Hepatocyte (in vitro differentiated cells): ENCODE measurements around the gene SLC45A3. TPM values are rescaled to one million over a fixed set of nuclear protein-coding genes. Genes with fewer than 3 reads are reported as not detected.

Experiments
- DNase-seq: peaks from one replicate; pipeline ENCODE4 v3.0.0-alpha.2; 2016; ENCODE audit warnings: low spot score
- H2AFZ ChIP-seq: fragments of 200-600 bp; sonication (generic); 2 replicates; pipeline ENCODE4 v1.6.0; 2016; ENCODE audit warnings: antibody characterized with exemption, mild to moderate bottlenecking
- H3K27ac ChIP-seq: fragments of 200-600 bp; sonication (generic); 2 replicates; pipeline ENCODE4 v1.5.1; 2016; ENCODE audit warnings: mild to moderate bottlenecking
- H3K27me3 ChIP-seq: fragments of 200-600 bp; sonication (generic); 2 replicates; pipeline ENCODE4 v1.6.1; 2016
- H3K36me3 ChIP-seq: fragments of 200-600 bp; sonication (generic); replicated peaks from 2 replicates; pipeline ENCODE4 v1.5.1; 2016; ENCODE audit warnings: low read depth; ENCODE audit not compliant: insufficient read depth
- H3K4me1 ChIP-seq: fragments of 200-600 bp; sonication (generic); 2 replicates; pipeline ENCODE4 v1.5.1; 2016; ENCODE audit warnings: mild to moderate bottlenecking, moderate library complexity; ENCODE audit not compliant: insufficient read depth
- H3K4me2 ChIP-seq: fragments of 200-600 bp; sonication (generic); 2 replicates; pipeline ENCODE4 v1.6.0; 2016
- H3K4me3 ChIP-seq: fragments of 200-600 bp; sonication (generic); 2 replicates; pipeline ENCODE4 v1.5.1; 2016; ENCODE audit warnings: mild to moderate bottlenecking
- H3K79me2 ChIP-seq: fragments of 200-600 bp; sonication (generic); 2 replicates; pipeline ENCODE4 v1.6.0; 2017; ENCODE audit warnings: mild to moderate bottlenecking
- H3K9me2 ChIP-seq: fragments of 200-600 bp; sonication (generic); replicated peaks from 2 replicates; pipeline ENCODE4 v1.6.0; 2017; ENCODE audit warnings: mild to moderate bottlenecking; ENCODE audit not compliant: insufficient read depth
- H3K9me3 ChIP-seq: fragments of 200-600 bp; sonication (generic); 2 replicates; pipeline ENCODE4 v1.5.1; 2016; ENCODE audit warnings: low read depth, mild to moderate bottlenecking
- H4K20me1 ChIP-seq: fragments of 200-600 bp; sonication (generic); 2 replicates; pipeline ENCODE4 v1.6.0; 2016; ENCODE audit warnings: mild to moderate bottlenecking; ENCODE audit not compliant: insufficient read depth, poor library complexity, severe bottlenecking
- EZH2 ChIP-seq: fragments of 200-600 bp; sonication (generic); IDR thresholded peaks from 2 replicates; pipeline ENCODE4 v1.6.1; 2016; ENCODE audit warnings: antibody characterized with exemption, mild to moderate bottlenecking, borderline replicate concordance
- EZH2phosphoT487 ChIP-seq: fragments of 200-600 bp; sonication (generic); IDR thresholded peaks from one replicate; pipeline ENCODE4 v1.6.1; 2018; ENCODE audit warnings: antibody characterized with exemption, mild to moderate bottlenecking, low read depth, moderate library complexity; ENCODE audit not compliant: unreplicated experiment, severe bottlenecking
- WGBS: methylation state at CpG from one replicate; pipeline ENCODE4 v1.1.6; 2016; ENCODE audit warnings: low lambda C conversion rate; ENCODE audit errors: missing lambda C conversion rate; 5-methylcytosine and 5-hydroxymethylcytosine counted together
- polyA plus RNA-seq: library from polyadenylated mRNA; unstranded; fragments of >200 nt; fragmentation: Nextera tagmentation; extraction: Ambion mirVana; gene quantifications from 2 replicates; pipeline ENCODE4 v1.2.1, GENCODE V29; 2016
- total RNA-seq: library from RNA; depleted of rRNA; stranded (reverse); fragments of >200 nt; gene quantifications from 2 replicates; pipeline ENCODE4 v1.2.3, GENCODE V29; 2014
- TF ChIP-seq, protein P1 (sequence below): fragments of 200-600 bp; sonication (generic); IDR thresholded peaks from 2 replicates; pipeline ENCODE4 v1.5.1; 2016; ENCODE audit warnings: antibody characterized with exemption, mild to moderate bottlenecking; ENCODE audit not compliant: poor library complexity

The SLC45A3 gene
- total and polyA plus RNA-seq, 2 experiments from 2014 or later: 4.6 to 12.2 TPM

DNA sequence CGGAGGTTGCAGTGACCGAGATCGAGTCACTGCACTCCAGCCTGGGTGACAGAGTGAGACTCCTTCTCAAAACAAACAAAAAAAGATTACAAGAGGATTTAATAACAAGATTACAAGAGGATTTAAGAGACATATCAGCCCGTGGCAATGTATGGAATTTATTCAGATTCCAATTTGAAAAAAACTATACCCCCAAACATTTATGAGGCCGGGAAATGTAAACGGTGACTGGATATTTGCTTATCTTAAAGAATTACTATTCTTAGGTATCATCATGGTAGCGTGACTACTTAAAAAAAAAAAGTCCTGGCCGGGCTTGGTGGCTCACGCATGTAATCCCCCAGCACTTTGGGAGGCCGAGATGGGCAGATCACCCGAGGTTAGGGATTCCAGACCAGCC is 27.3 kb downstream of the SLC45A3 start:
- no peak for DNase-seq
- H3K27ac ChIP-seq: no peak overlapping the region
- no peaks in the 10 kb centered on the region for H4K20me1 ChIP-seq
- H2AFZ ChIP-seq: no peak overlapping the region
- H3K4me3 ChIP-seq: no peak overlapping the region
- no peaks in the 10 kb centered on the region for H3K9me3 ChIP-seq
- H3K36me3 ChIP-seq: no peaks in the 10 kb centered on the region
- no peaks in the 10 kb centered on the region for H3K4me1 ChIP-seq
- H3K27me3 ChIP-seq: no peaks in the 10 kb centered on the region
- H3K9me2 ChIP-seq: no peaks in the 10 kb centered on the region
- TF ChIP-seq EZH2 (no peak), EZH2phosphoT487 (no peak)
- TF ChIP-seq, protein P1, sequence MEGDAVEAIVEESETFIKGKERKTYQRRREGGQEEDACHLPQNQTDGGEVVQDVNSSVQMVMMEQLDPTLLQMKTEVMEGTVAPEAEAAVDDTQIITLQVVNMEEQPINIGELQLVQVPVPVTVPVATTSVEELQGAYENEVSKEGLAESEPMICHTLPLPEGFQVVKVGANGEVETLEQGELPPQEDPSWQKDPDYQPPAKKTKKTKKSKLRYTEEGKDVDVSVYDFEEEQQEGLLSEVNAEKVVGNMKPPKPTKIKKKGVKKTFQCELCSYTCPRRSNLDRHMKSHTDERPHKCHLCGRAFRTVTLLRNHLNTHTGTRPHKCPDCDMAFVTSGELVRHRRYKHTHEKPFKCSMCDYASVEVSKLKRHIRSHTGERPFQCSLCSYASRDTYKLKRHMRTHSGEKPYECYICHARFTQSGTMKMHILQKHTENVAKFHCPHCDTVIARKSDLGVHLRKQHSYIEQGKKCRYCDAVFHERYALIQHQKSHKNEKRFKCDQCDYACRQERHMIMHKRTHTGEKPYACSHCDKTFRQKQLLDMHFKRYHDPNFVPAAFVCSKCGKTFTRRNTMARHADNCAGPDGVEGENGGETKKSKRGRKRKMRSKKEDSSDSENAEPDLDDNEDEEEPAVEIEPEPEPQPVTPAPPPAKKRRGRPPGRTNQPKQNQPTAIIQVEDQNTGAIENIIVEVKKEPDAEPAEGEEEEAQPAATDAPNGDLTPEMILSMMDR: no peak
- 71% methylated on average over 11 of the region's 11 CpGs for WGBS
- H3K4me2 ChIP-seq: no peak overlapping the region
- no peaks in the 10 kb centered on the region for H3K79me2 ChIP-seq

DNA sequence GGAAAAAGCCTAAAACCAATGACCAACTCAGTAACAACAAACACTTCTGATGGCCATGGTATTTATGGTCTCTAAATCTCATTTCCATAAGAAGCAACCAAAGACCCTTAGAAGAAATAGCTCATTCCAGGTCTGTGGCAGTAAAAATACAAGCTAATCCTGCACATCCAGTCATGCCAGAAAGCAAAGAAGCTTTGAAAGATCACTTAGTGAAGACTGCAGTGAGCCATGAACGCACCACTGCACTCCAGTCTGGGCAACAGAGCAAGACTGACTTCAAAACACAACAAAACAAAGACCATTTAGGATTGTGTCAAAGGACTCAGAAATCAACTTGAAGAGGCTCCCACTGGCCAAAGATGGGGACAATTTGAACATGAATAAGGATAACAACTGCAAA is 30.1 kb downstream of the SLC45A3 start:
- H3K27ac ChIP-seq: no peak overlapping the region
- no peaks in the 10 kb centered on the region for H3K36me3 ChIP-seq
- H3K27me3 ChIP-seq: no peaks in the 10 kb centered on the region
- no peaks in the 10 kb centered on the region for H4K20me1 ChIP-seq
- H2AFZ ChIP-seq: no peak overlapping the region
- H3K4me3 ChIP-seq: no peak overlapping the region
- no peak for DNase-seq
- WGBS: 95% methylated on average over 1 of the region's 1 CpG
- TF ChIP-seq EZH2phosphoT487 (no peak), EZH2 (no peak)
- TF ChIP-seq, protein P1: no peak
- H3K79me2 ChIP-seq: no peaks in the 10 kb centered on the region
- no peaks in the 10 kb centered on the region for H3K9me3 ChIP-seq
- H3K4me1 ChIP-seq: no peaks in the 10 kb centered on the region
- no peak overlapping the region for H3K4me2 ChIP-seq
- no peaks in the 10 kb centered on the region for H3K9me2 ChIP-seq

DNA sequence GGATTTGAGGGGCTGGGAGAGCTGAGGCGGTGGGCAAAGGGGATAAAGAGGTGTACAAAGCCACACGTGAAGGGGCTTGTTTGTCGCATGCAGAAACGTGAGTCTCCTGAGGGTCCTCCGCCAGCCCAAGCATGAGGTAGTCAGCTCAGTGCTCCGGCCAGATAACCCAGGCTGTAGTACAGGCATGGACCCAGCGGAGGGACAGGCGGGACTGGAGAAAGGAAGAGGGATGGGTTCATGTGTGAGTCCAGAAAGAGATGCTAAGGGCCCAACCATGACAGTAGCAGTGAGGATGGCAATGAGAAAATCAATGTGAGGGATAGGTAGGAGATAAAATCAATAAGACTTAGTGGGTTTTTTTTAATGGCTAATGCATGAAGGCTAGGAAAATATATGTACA is 34.8 kb downstream of the SLC45A3 start:
- Histone ChIP-seq H3K4me3 (no peak overlapping the region), H3K36me3 (no peaks in the 10 kb centered on the region), H3K4me1 (no peaks in the 10 kb centered on the region), H3K79me2 (no peaks in the 10 kb centered on the region), H3K27ac (no peak overlapping the region), H4K20me1 (no peaks in the 10 kb centered on the region), H3K27me3 (no peaks in the 10 kb centered on the region), H3K9me3 (no peaks in the 10 kb centered on the region), H3K9me2 (no peaks in the 10 kb centered on the region), H3K4me2 (no peak overlapping the region), H2AFZ (no peak overlapping the region)
- TF ChIP-seq EZH2 (no peak), EZH2phosphoT487 (no peak)
- TF ChIP-seq, protein P1: no peak
- DNase-seq: no peak
- WGBS: 92% methylated on average over 8 of the region's 8 CpGs
